Measurements from ENCODE around the gene LAD1. TPM values are rescaled to one million over a fixed set of nuclear protein-coding genes. Genes with fewer than 3 reads are reported as not detected.

The LAD1 gene
- total and polyA plus RNA-seq, 2 donors (not counting 1 experiment from before 2014, with no cell fraction given), result 0.10 TPM; not detected in 1

GRCh38 chr1:201378804-201379203, 20.3 kb downstream of the LAD1 start:
- Histone ChIP-seq H2AFZ (ENCODE audit: insufficient read depth, low read depth, low read length, poor library complexity, severe bottlenecking) (no peak overlapping the region), H3K9me3 (ENCODE audit: control extremely low read depth in 1 of 3, control insufficient read depth in 2 of 3, insufficient read depth in 1 of 3, low read length in 2 of 3) (no peaks in the 10 kb centered on the region), H3K36me3 (replicated peaks in 1 of 2; ENCODE audit: control extremely low read depth in 1 of 2, control insufficient read depth in 1 of 2, extremely low read depth in 1 of 2, insufficient read depth in 2 of 2, low read length in 1 of 2) (no peaks in the 10 kb centered on the region), H3K79me2 (ENCODE audit: control insufficient read depth, insufficient read depth, low read length) (no peaks in the 10 kb centered on the region), H3K4me2 (replicated peaks; ENCODE audit: low read depth, low read length, poor library complexity, severe bottlenecking) (no peak overlapping the region), H4K20me1 (ENCODE audit: control insufficient read depth, insufficient read depth, low read length, poor library complexity, severe bottlenecking) (no peaks in the 10 kb centered on the region), H3K9ac (ENCODE audit: low read length) (no peak overlapping the region), H3K4me1 (ENCODE audit: control insufficient read depth in 2 of 2, insufficient read depth in 2 of 2, low read length in 2 of 2) (no peaks in the 10 kb centered on the region), H3K4me3 (ENCODE audit: control extremely low read depth in 1 of 5, extremely low read depth in 1 of 5, insufficient read depth in 1 of 5, low read depth in 2 of 5, low read length in 4 of 5) (no peak overlapping the region), H3K27ac (ENCODE audit: low read length in 2 of 2) (no peak overlapping the region), H3K27me3 (replicated peaks in 1 of 4; ENCODE audit: control extremely low read depth in 1 of 4, control insufficient read depth in 3 of 4, insufficient read depth in 4 of 4, low read length in 3 of 4) (peaks cover 0 to 2% (median 0%) of the 10 kb centered on the region in 4 experiments)
- DNase-seq (no peak), ATAC-seq (ENCODE audit: low read depth) (no peak)
- H3K4me3 Mint-ChIP-seq, result no peak overlapping the region
- TF ChIP-seq EZH2 (IDR thresholded peaks at IDR 0.05; ENCODE audit: borderline replicate concordance, insufficient read depth, low read depth, low read length, poor library complexity, severe bottlenecking), result no peak
- TF ChIP-seq, protein P1, sequence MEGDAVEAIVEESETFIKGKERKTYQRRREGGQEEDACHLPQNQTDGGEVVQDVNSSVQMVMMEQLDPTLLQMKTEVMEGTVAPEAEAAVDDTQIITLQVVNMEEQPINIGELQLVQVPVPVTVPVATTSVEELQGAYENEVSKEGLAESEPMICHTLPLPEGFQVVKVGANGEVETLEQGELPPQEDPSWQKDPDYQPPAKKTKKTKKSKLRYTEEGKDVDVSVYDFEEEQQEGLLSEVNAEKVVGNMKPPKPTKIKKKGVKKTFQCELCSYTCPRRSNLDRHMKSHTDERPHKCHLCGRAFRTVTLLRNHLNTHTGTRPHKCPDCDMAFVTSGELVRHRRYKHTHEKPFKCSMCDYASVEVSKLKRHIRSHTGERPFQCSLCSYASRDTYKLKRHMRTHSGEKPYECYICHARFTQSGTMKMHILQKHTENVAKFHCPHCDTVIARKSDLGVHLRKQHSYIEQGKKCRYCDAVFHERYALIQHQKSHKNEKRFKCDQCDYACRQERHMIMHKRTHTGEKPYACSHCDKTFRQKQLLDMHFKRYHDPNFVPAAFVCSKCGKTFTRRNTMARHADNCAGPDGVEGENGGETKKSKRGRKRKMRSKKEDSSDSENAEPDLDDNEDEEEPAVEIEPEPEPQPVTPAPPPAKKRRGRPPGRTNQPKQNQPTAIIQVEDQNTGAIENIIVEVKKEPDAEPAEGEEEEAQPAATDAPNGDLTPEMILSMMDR (IDR thresholded peaks at IDR 0.05), result no peak
- no peaks in the 10 kb centered on the region for H3K4me1 Mint-ChIP-seq
- H3K27ac Mint-ChIP-seq, result no peak overlapping the region
- ChIA-PET CTCF (no interaction called here), POLR2A (no interaction called here)
- peaks cover 24% of the 10 kb centered on the region for H3K27me3 Mint-ChIP-seq
- intact Hi-C loops (cut with micrococcal nuclease), result no loop called here
- no peaks in the 10 kb centered on the region for H3K9me3 Mint-ChIP-seq (ENCODE audit: insufficient read depth)
- WGBS (ENCODE audit: insufficient coverage), result 92% methylated on average over 6 of the region's 6 CpGs

DNA sequence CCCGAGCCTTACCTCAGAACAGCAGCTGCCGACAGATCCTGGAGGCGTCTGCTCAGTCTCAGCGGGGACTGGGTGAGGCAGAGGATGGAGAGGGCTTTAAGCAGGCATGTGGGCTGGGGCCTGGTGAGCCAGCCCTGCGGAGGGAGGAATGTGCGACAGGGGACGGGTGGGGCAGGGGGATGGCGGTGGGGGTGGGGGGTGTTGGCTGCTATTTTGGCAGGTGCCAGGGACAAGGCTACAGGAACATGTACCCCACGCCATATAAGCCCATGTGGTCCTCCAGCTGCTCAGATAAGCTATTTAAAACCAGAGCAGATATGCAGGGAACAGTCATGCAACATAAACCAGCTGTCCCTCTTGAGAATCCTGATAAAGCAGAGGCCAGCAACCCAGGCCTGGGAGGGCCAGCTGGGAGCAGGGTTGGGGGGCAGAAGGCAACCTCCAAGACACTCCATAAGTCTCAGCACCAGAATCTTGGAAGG, 21.5 kb downstream of the LAD1 start, which contains the start of gene TNNT2:
Gene TNNT2, minus strand, starts transcription at position 70 of the 482 bp plus-strand sequence. CDS start 4,426 bp downstream, outside the sequence.
- Histone ChIP-seq H3K9ac (ENCODE audit: low read length) (no peak within 1 kb of the TSS), H3K4me2 (replicated peaks; ENCODE audit: low read depth, low read length, poor library complexity, severe bottlenecking) (no peak within 1 kb of the TSS), H3K27me3 (replicated peaks in 1 of 4; ENCODE audit: control extremely low read depth in 1 of 4, control insufficient read depth in 3 of 4, insufficient read depth in 4 of 4, low read length in 3 of 4) (peaks cover 0 to 2% (median 0%) of the 10 kb centered on the region in 4 experiments), H3K36me3 (replicated peaks in 1 of 2; ENCODE audit: control extremely low read depth in 1 of 2, control insufficient read depth in 1 of 2, extremely low read depth in 1 of 2, insufficient read depth in 2 of 2, low read length in 1 of 2) (no peaks in the 10 kb centered on the region), H3K4me1 (ENCODE audit: control insufficient read depth in 2 of 2, insufficient read depth in 2 of 2, low read length in 2 of 2) (no peaks in the 10 kb centered on the region), H3K9me3 (ENCODE audit: control extremely low read depth in 1 of 3, control insufficient read depth in 2 of 3, insufficient read depth in 1 of 3, low read length in 2 of 3) (no peaks in the 10 kb centered on the region), H4K20me1 (ENCODE audit: control insufficient read depth, insufficient read depth, low read length, poor library complexity, severe bottlenecking) (no peaks in the 10 kb centered on the region), H3K4me3 (ENCODE audit: control extremely low read depth in 1 of 5, extremely low read depth in 1 of 5, insufficient read depth in 1 of 5, low read depth in 2 of 5, low read length in 4 of 5) (no peak within 1 kb of the TSS), H2AFZ (ENCODE audit: insufficient read depth, low read depth, low read length, poor library complexity, severe bottlenecking) (no peak within 1 kb of the TSS), H3K79me2 (ENCODE audit: control insufficient read depth, insufficient read depth, low read length) (no peaks in the 10 kb centered on the region), H3K27ac (ENCODE audit: low read length in 2 of 2) (no peak within 1 kb of the TSS)
- Mint-ChIP-seq H3K27ac (no peak within 1 kb of the TSS), H3K27me3 (peaks cover 25% of the 10 kb centered on the region), H3K9me3 (ENCODE audit: insufficient read depth) (no peaks in the 10 kb centered on the region), H3K4me1 (no peaks in the 10 kb centered on the region), H3K4me3 (no peak within 1 kb of the TSS)
- CTCF ChIA-PET, result no interaction called here
- ATAC-seq (ENCODE audit: low read depth) (no peak), DNase-seq (no peak)
- intact Hi-C loops (cut with micrococcal nuclease), result no loop called here
- POLR2A ChIA-PET, result no interaction called here
- 82% methylated on average over 4 of the region's 9 CpGs for whole genome bisulfite sequencing (ENCODE audit: insufficient coverage)
- TF ChIP-seq, protein P1 (IDR thresholded peaks at IDR 0.05), result no peak
- no peak for TF ChIP-seq EZH2 (IDR thresholded peaks at IDR 0.05; ENCODE audit: borderline replicate concordance, insufficient read depth, low read depth, low read length, poor library complexity, severe bottlenecking)

All from B cell (primary cell).